LNCaP clone FGC (cell line): ENCODE measurements around the gene COL15A1.

Experiments
- DNase-seq: peaks from one replicate; pipeline ENCODE4 v3.0.0-alpha.2; 2011; ENCODE audit warnings: low read depth
- H3K4me3 ChIP-seq: 2 replicates; pipeline ENCODE4 v1.5.1; 2011; ENCODE audit warnings: mild to moderate bottlenecking, low read depth, low read length, control low read depth
- TF ChIP-seq, protein P1 (sequence below): IDR thresholded peaks from 2 replicates; pipeline ENCODE4 v1.5.1; 2012; ENCODE audit warnings: mild to moderate bottlenecking; ENCODE audit not compliant: control insufficient read depth, insufficient read depth; ENCODE audit errors: extremely low read depth

Gene COL15A1

GRCh38 chr9:99072040-99072394 lies 128.3 kb downstream of the COL15A1 start:
- no peak for DNase-seq
- TF ChIP-seq, protein P1, sequence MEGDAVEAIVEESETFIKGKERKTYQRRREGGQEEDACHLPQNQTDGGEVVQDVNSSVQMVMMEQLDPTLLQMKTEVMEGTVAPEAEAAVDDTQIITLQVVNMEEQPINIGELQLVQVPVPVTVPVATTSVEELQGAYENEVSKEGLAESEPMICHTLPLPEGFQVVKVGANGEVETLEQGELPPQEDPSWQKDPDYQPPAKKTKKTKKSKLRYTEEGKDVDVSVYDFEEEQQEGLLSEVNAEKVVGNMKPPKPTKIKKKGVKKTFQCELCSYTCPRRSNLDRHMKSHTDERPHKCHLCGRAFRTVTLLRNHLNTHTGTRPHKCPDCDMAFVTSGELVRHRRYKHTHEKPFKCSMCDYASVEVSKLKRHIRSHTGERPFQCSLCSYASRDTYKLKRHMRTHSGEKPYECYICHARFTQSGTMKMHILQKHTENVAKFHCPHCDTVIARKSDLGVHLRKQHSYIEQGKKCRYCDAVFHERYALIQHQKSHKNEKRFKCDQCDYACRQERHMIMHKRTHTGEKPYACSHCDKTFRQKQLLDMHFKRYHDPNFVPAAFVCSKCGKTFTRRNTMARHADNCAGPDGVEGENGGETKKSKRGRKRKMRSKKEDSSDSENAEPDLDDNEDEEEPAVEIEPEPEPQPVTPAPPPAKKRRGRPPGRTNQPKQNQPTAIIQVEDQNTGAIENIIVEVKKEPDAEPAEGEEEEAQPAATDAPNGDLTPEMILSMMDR = no peak
- H3K4me3 ChIP-seq = no peak overlapping the region

DNA sequence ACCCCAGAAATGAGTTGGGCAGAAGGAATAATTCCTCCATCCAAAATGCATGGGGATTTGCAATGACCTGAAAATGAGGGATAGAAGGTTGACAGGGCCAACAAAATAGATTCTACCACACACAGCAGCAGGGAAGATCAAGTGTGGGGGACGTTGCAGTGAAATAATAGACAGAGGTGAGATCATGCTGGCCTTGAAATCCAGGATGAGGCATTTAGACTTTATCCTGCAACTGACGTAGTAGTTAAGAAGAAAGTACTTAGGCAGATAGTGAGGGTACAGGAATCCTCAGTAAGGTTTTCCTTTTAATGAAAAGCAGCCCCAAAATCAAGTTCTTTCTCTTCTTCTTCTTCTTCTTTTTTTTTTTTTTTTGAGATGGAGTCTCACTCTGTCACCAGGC lies 129.6 kb downstream of the COL15A1 start:
- H3K4me3 ChIP-seq = no peak overlapping the region
- TF ChIP-seq, protein P1 = no peak
- no peak for DNase-seq

GRCh38 chr9:99073985-99074901 lies 130.5 kb downstream of the COL15A1 start:
- no peak for DNase-seq
- no peak overlapping the region for H3K4me3 ChIP-seq

GRCh38 chr9:99074902-99075245 lies 131.2 kb downstream of the COL15A1 start:
- TF ChIP-seq, protein P1 = no peak
- no peak overlapping the region for H3K4me3 ChIP-seq
- DNase-seq = no peak

More at GRCh38 chr9:99073985-99074901, 130.5 kb downstream of the COL15A1 start:
- TF ChIP-seq, protein P1 = no peak

DNA sequence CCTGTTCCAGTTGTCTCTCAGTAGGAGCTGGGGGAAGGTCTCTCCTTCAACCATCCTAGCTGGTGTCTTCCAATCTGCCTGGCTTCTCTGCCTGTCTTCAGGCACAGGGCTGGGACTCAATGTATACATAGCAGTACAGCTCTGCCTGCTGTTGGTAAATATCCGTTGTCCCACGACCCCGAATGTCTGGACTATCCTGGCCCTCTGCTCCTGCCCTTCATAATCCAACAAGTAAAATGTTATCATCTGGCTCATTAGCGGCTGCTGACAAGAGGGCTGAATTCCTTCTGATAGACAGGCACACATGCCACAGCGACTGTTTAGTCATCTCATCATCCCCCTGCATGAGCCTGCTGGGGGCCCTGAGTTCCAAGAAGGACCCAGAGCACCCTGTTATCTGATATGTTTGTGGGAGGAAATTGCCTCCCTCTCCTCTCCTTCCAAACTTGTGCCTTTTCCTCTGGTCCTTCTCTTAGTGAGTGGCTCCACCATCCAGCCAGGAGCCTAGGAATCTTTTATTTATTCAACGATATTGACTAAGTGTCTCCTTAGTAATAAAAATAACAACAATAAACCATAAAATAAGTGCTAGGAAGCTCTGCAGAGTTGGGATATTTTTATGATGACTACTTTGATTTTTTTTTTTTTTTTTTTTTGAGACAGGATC lies 131.7 kb downstream of the COL15A1 start:
- H3K4me3 ChIP-seq = no peak overlapping the region
- no peak for DNase-seq
- TF ChIP-seq, protein P1 = no peak

DNA sequence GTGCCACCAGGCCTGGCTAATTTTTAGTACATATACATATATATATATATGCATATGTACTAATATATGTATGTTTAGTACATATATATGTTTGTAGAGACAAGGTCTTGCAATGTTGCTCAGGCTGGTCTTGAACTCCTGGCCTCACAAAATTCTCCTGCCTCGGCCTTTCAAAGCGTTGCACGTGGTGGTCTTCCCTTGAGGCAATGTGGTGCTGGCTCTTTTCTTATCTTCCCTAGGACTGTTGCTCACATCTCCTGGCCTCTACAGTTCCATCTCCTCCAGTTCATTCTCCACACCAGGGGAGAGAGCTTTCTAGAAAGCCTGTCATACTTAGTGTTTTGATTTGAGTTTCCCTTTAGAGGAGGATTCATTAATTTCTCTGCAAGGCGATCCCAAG lies 132.3 kb downstream of the COL15A1 start:
- no peak for DNase-seq
- TF ChIP-seq, protein P1 = no peak
- no peak overlapping the region for H3K4me3 ChIP-seq
